Peyer's patch (tissue), 4 donors: Measurements from ENCODE around the gene SLC51B.

Experiments used
- CTCF ChIP-seq, 6 experiments: fragments of 450-650 bp in 4 of 6; fragments of 200-600 bp in 2 of 6; sonication (generic) in 1 of 6; IDR thresholded peaks; one replicate each; pipeline ENCODE4 v1.5.1; 2017 to 2019; ENCODE audit warnings: antibody characterized with exemption in 6 of 6, mild to moderate bottlenecking in 3 of 6, moderate library complexity in 1 of 6
- POLR2A ChIP-seq, 2 donors: fragments of 450-650 bp; IDR thresholded peaks; one replicate each; pipeline ENCODE4 v1.5.1; 2017; ENCODE audit warnings: antibody characterized with exemption in 2 of 2, mild to moderate bottlenecking in 2 of 2, moderate library complexity in 2 of 2

- no peak for TF ChIP-seq CTCF (IDR thresholded peaks at IDR 0.05)
- no peak for TF ChIP-seq POLR2A (IDR thresholded peaks at IDR 0.05)
Observed at GRCh38 chr15:65095747-65096104, 50.5 kb downstream of the SLC51B start.
